Ectodermal cell (in vitro differentiated cells): ENCODE data around the gene ACTRT2.

ENCODE experiments used
- H3K27ac ChIP-seq: 2 replicates; pipeline ENCODE4 v1.7.0; 2013; ENCODE audit warnings: mild to moderate bottlenecking, low read depth, low read length; ENCODE audit not compliant: insufficient read depth, poor library complexity, severe bottlenecking
- H3K27me3 ChIP-seq: 2 replicates; pipeline ENCODE4 v1.7.0; 2013; ENCODE audit warnings: mild to moderate bottlenecking, low read length; ENCODE audit not compliant: insufficient read depth, control insufficient read depth, poor library complexity, severe bottlenecking
- H3K36me3 ChIP-seq: one replicate; pipeline ENCODE4 v1.7.0; 2013; ENCODE audit warnings: low read length; ENCODE audit not compliant: control insufficient read depth, insufficient read depth
- H3K4me1 ChIP-seq: one replicate; pipeline ENCODE4 v1.7.0; 2013; ENCODE audit warnings: low read length; ENCODE audit not compliant: control insufficient read depth, insufficient read depth
- H3K4me3 ChIP-seq: 2 replicates; pipeline ENCODE4 v1.7.0; 2013; ENCODE audit warnings: low read depth, low read length, control low read depth; ENCODE audit not compliant: insufficient read depth
- H3K9me3 ChIP-seq: 2 replicates; pipeline ENCODE4 v1.7.0; 2013; ENCODE audit warnings: mild to moderate bottlenecking, low read length, moderate library complexity; ENCODE audit not compliant: control insufficient read depth
- WGBS, 2 experiments: methylation state at CpG; one replicate each; pipeline ENCODE4 v1.1.7; 2013; ENCODE audit warnings: missing lambda C conversion rate in 2 of 2; 5-methylcytosine and 5-hydroxymethylcytosine counted together

The ACTRT2 gene

GRCh38 chr1:3012456-3013291 lies 8.6 kb upstream of the ACTRT2 start:
- Histone ChIP-seq H3K9me3 (peaks cover 6% of the 10 kb centered on the region), H3K36me3 (no peaks in the 10 kb centered on the region), H3K27me3 (no peaks in the 10 kb centered on the region), H3K4me3 (no peak overlapping the region), H3K4me1 (no peaks in the 10 kb centered on the region), H3K27ac (no peak overlapping the region)
- WGBS, 2 experiments = 52 to 56% methylated on average over 44 of the region's 44 CpGs

GRCh38 chr1:3013371-3014049 lies 7.8 kb upstream of the ACTRT2 start:
- Histone ChIP-seq H3K4me1 (no peaks in the 10 kb centered on the region), H3K27ac (no peak overlapping the region), H3K36me3 (no peaks in the 10 kb centered on the region), H3K9me3 (peaks cover 3% of the 10 kb centered on the region), H3K27me3 (no peaks in the 10 kb centered on the region), H3K4me3 (no peak overlapping the region)
- 82 to 86% methylated on average over 15 of the region's 15 CpGs for WGBS, 2 experiments

- Histone ChIP-seq H3K27ac (no peak overlapping the region), H3K4me1 (no peaks in the 10 kb centered on the region), H3K4me3 (no peak overlapping the region), H3K36me3 (no peaks in the 10 kb centered on the region), H3K9me3 (peaks cover 3% of the 10 kb centered on the region), H3K27me3 (no peaks in the 10 kb centered on the region)
- WGBS, 2 experiments = 89 to 90% methylated on average over 10 of the region's 10 CpGs
These were observed 7.2 kb upstream of the ACTRT2 start for GRCh38 chr1:3014050-3014440.

- WGBS, 2 experiments = 85 to 87% methylated on average over 24 to 26 of the region's 26 CpGs
- H3K9me3 ChIP-seq = peaks cover under 1% of the 10 kb centered on the region
- H3K4me1 ChIP-seq = no peaks in the 10 kb centered on the region
- H3K36me3 ChIP-seq = no peaks in the 10 kb centered on the region
- H3K4me3 ChIP-seq = no peak overlapping the region
- no peaks in the 10 kb centered on the region for H3K27me3 ChIP-seq
- H3K27ac ChIP-seq = no peak overlapping the region
These were observed 6.6 kb upstream of the ACTRT2 start for GRCh38 chr1:3014443-3015268.

GRCh38 chr1:3015269-3015635 lies 6.0 kb upstream of the ACTRT2 start:
- Histone ChIP-seq H3K36me3 (no peaks in the 10 kb centered on the region), H3K4me1 (no peaks in the 10 kb centered on the region), H3K9me3 (no peaks in the 10 kb centered on the region), H3K27me3 (no peaks in the 10 kb centered on the region), H3K4me3 (no peak overlapping the region), H3K27ac (no peak overlapping the region)
- 82 to 85% methylated on average over 10 of the region's 10 CpGs for WGBS, 2 experiments

GRCh38 chr1:3015744-3016143 lies 5.5 kb upstream of the ACTRT2 start:
- WGBS, 2 experiments = 85 to 90% methylated on average over 5 of the region's 5 CpGs
- Histone ChIP-seq H3K36me3 (no peaks in the 10 kb centered on the region), H3K9me3 (no peaks in the 10 kb centered on the region), H3K27ac (no peak overlapping the region), H3K4me1 (no peaks in the 10 kb centered on the region), H3K4me3 (no peak overlapping the region), H3K27me3 (no peaks in the 10 kb centered on the region)

GRCh38 chr1:3016641-3017439 lies 4.4 kb upstream of the ACTRT2 start:
- Histone ChIP-seq H3K27ac (no peak overlapping the region), H3K4me1 (no peaks in the 10 kb centered on the region), H3K9me3 (no peaks in the 10 kb centered on the region), H3K27me3 (no peaks in the 10 kb centered on the region), H3K36me3 (no peaks in the 10 kb centered on the region), H3K4me3 (no peak overlapping the region)
- WGBS, 2 experiments = 85 to 86% methylated on average over 21 to 22 of the region's 22 CpGs

GRCh38 chr1:3017440-3018050 lies 3.7 kb upstream of the ACTRT2 start:
- no peak overlapping the region for H3K27ac ChIP-seq
- no peak overlapping the region for H3K4me3 ChIP-seq
- H3K27me3 ChIP-seq = no peaks in the 10 kb centered on the region
- no peaks in the 10 kb centered on the region for H3K9me3 ChIP-seq
- 88 to 89% methylated on average over 17 of the region's 17 CpGs for WGBS, 2 experiments
- no peaks in the 10 kb centered on the region for H3K36me3 ChIP-seq
- no peaks in the 10 kb centered on the region for H3K4me1 ChIP-seq

- Histone ChIP-seq H3K27me3 (no peaks in the 10 kb centered on the region), H3K4me3 (no peak overlapping the region), H3K4me1 (no peaks in the 10 kb centered on the region), H3K9me3 (no peaks in the 10 kb centered on the region), H3K27ac (no peak overlapping the region), H3K36me3 (no peaks in the 10 kb centered on the region)
- 92% methylated on average over 16 of the region's 16 CpGs for WGBS, 2 experiments
These were observed 3.2 kb upstream of the ACTRT2 start for GRCh38 chr1:3018051-3018471.
